Chondrocyte (in vitro differentiated cells): ENCODE results near the gene MEMO1. TPM values are rescaled to one million over a fixed set of nuclear protein-coding genes. Genes with fewer than 3 reads are reported as not detected.
A peak's percentile ranks its signal among the peaks of the same experiment; 100 is the strongest.

Source experiments
- DNase-seq: peaks from one replicate; pipeline ENCODE4 v3.0.0; 2021; ENCODE audit warnings: mixed read lengths, low spot score
- H3K27ac Mint-ChIP-seq: one replicate; pipeline ENCODE4 v1.8.0; 2021; ENCODE audit warnings: mild to moderate bottlenecking, moderate library complexity, mixed read lengths; ENCODE audit not compliant: unreplicated experiment
- H3K27me3 Mint-ChIP-seq: 2 replicates; pipeline ENCODE4 v1.8.0; 2021; ENCODE audit warnings: low read depth, mixed read lengths
- H3K36me3 Mint-ChIP-seq: 2 replicates; pipeline ENCODE4 v1.8.0; 2021; ENCODE audit warnings: low read depth, mixed read lengths
- H3K4me1 Mint-ChIP-seq: 2 replicates; pipeline ENCODE4 v1.8.0; 2021; ENCODE audit warnings: low read depth, mild to moderate bottlenecking, mixed read lengths
- H3K4me3 Mint-ChIP-seq: one replicate; pipeline ENCODE4 v1.8.0; 2021; ENCODE audit warnings: mild to moderate bottlenecking, moderate library complexity, mixed read lengths; ENCODE audit not compliant: unreplicated experiment
- H3K9me3 Mint-ChIP-seq: 2 replicates; pipeline ENCODE4 v1.8.0; 2021; ENCODE audit warnings: low read depth, mixed read lengths
- total RNA-seq: library from RNA; stranded (reverse); gene quantifications from 3 replicates; pipeline ENCODE4 v1.2.1, GENCODE V29; 2021
- TF ChIP-seq, protein P1 (sequence below): fragments of 200-600 bp; sonication (generic); IDR thresholded peaks from 2 replicates; pipeline ENCODE4 v1.5.0; 2021; ENCODE audit warnings: antibody characterized with exemption, mild to moderate bottlenecking, moderate library complexity

MEMO1 gene
- total RNA-seq, 1 donor from 2014 or later = 41.9 TPM

DNA sequence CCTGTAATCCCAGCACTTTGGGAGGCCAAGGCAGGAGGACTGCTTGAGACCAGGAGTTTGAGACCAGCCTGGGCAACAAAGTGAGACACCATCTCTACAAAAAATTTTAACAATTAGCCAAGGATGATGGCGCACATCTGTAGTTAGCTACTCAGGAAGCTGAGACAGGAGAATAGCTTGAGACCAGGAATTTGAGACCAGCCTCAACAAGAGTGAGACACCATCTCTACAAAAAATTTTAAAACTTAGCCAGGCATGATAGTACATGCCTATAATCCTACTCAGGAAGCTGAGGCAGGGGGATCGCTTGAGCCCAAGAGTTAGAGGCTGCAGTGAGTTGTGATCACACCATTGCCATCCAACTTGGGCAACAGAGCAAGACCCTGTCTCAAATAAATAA, 7.0 kb downstream of the MEMO1 start:
- Mint-ChIP-seq H3K9me3 (no peaks in the 10 kb centered on the region), H3K27me3 (no peaks in the 10 kb centered on the region), H3K4me3 (no peak overlapping the region), H3K36me3 (no peaks in the 10 kb centered on the region), H3K27ac (no peak overlapping the region), H3K4me1 (peaks cover 34% of the 10 kb centered on the region)
- no peak for DNase-seq
- TF ChIP-seq, protein P1, sequence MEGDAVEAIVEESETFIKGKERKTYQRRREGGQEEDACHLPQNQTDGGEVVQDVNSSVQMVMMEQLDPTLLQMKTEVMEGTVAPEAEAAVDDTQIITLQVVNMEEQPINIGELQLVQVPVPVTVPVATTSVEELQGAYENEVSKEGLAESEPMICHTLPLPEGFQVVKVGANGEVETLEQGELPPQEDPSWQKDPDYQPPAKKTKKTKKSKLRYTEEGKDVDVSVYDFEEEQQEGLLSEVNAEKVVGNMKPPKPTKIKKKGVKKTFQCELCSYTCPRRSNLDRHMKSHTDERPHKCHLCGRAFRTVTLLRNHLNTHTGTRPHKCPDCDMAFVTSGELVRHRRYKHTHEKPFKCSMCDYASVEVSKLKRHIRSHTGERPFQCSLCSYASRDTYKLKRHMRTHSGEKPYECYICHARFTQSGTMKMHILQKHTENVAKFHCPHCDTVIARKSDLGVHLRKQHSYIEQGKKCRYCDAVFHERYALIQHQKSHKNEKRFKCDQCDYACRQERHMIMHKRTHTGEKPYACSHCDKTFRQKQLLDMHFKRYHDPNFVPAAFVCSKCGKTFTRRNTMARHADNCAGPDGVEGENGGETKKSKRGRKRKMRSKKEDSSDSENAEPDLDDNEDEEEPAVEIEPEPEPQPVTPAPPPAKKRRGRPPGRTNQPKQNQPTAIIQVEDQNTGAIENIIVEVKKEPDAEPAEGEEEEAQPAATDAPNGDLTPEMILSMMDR = no peak

DNA sequence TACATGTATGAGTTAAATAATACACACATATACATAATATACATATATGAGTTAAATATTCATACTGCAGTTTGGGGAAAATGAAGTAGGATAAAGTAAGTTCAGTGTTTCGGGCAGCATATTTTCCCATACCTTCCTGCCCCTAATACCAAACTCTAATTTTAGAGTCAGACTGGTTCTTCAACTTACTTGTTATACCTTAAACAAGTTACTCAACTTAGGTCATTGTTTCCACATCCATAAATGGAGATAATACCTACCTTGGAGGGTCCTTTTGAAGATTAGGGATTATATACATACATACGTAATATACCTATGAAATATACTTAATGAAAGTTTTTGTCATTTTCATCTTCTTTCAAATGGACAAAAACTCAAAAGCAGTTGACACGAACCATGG, 8.4 kb downstream of the MEMO1 start:
- Mint-ChIP-seq H3K27me3 (no peaks in the 10 kb centered on the region), H3K27ac (no peak overlapping the region), H3K4me1 (peaks cover 32% of the 10 kb centered on the region)

DNA sequence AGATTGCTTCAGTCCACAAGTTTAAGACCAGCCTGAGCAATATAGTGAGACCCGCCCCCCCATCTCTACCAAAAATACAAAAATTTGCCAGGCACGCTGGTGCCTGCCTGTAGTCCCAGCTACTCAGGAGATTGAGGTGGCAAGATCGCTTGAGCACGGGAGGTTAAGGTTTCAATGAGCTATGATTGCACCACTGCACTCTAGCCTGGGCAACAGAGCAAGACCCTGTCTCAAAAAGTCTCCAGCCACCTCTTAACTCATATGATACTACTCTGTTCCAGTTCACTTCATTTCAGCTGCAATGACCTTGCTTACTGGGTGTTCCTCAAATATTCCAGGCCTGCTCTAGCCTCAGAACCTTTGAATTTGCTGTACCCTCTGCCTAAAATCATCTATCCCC, 11.4 kb downstream of the MEMO1 start:
- no peak overlapping the region for H3K4me3 Mint-ChIP-seq
- peaks cover 29% of the 10 kb centered on the region for H3K4me1 Mint-ChIP-seq
- DNase-seq = no peak
- TF ChIP-seq, protein P1 = no peak
- H3K27me3 Mint-ChIP-seq = no peaks in the 10 kb centered on the region
- no peaks in the 10 kb centered on the region for H3K36me3 Mint-ChIP-seq
- no peak overlapping the region for H3K27ac Mint-ChIP-seq
- H3K9me3 Mint-ChIP-seq = no peaks in the 10 kb centered on the region

More for the DNA sequence above, 8.4 kb downstream of the MEMO1 start:
- Mint-ChIP-seq H3K9me3 (no peaks in the 10 kb centered on the region), H3K4me3 (no peak overlapping the region), H3K36me3 (no peaks in the 10 kb centered on the region)
- TF ChIP-seq, protein P1 = no peak
- no peak for DNase-seq

DNA sequence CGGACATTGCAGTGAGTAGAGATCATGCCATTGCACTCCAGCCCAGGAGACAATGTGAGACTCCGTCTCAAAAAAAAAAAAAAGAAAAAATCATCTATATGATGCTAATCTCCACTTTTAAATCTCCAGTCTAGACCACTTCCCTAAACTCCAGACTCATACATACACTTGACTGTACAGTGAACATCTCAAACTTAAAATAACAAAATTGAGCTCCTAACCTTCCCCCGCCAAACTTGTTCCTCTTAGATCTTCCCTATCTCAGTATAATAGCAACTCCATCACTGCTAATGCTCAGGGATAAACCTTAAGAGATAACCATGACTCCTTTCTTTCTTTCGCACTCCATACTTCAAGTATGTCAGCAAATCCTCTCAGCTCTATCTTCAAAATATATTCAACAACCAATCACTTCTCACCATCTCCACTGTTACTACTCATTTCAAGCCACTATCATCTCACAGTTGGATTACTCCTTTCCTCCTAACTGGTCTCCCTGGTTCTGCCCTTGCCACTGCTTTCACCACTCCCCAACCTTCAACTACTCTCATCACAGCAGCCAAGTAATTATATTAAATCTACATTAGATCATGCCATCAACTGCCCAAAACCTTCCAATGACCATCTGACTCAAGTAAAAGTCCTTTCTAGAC, 12.0 kb downstream of the MEMO1 start:
- TF ChIP-seq, protein P1 = no peak
- H3K9me3 Mint-ChIP-seq = no peaks in the 10 kb centered on the region
- no peak overlapping the region for H3K27ac Mint-ChIP-seq
- H3K4me3 Mint-ChIP-seq = no peak overlapping the region
- DNase-seq = no peak
- no peaks in the 10 kb centered on the region for H3K27me3 Mint-ChIP-seq
- H3K36me3 Mint-ChIP-seq = no peaks in the 10 kb centered on the region
- H3K4me1 Mint-ChIP-seq = peaks cover 29% of the 10 kb centered on the region

DNA sequence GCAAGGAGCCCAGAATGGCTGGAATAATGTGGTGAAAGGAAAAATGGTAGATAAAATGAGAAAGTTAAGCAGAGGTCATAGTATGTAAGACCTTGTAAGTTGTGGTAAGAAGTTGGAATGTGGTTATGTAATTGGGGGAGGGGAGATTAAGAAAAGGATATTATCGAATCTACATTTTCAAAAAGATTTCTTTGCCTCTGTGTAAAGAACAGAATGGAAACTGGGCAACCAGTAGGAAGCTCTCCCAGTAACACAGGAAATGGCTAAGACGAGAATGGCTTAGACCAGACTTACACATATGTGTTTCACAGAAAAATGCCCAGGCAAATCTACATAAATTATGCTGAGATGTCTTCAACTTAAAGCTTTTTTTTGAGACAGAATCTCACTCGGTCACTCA, 13.2 kb downstream of the MEMO1 start:
- DNase-seq = no peak
- H3K27ac Mint-ChIP-seq = peak overlapping the region; percentile 57
- no peaks in the 10 kb centered on the region for H3K36me3 Mint-ChIP-seq
- no peaks in the 10 kb centered on the region for H3K9me3 Mint-ChIP-seq
- TF ChIP-seq, protein P1 = no peak
- no peaks in the 10 kb centered on the region for H3K27me3 Mint-ChIP-seq
- peaks cover 35% of the 10 kb centered on the region for H3K4me1 Mint-ChIP-seq
- H3K4me3 Mint-ChIP-seq = no peak overlapping the region
